CD4-positive, alpha-beta T cell treated with Interleukin-1 beta for 1 hour (primary cell): ENCODE measurements around the gene SMARCC1.

Experiments
- DNase-seq, 2 donors: peaks; one replicate each; pipeline ENCODE4 v3.0.0-alpha.2; 2020 to 2022

SMARCC1 gene

DNA sequence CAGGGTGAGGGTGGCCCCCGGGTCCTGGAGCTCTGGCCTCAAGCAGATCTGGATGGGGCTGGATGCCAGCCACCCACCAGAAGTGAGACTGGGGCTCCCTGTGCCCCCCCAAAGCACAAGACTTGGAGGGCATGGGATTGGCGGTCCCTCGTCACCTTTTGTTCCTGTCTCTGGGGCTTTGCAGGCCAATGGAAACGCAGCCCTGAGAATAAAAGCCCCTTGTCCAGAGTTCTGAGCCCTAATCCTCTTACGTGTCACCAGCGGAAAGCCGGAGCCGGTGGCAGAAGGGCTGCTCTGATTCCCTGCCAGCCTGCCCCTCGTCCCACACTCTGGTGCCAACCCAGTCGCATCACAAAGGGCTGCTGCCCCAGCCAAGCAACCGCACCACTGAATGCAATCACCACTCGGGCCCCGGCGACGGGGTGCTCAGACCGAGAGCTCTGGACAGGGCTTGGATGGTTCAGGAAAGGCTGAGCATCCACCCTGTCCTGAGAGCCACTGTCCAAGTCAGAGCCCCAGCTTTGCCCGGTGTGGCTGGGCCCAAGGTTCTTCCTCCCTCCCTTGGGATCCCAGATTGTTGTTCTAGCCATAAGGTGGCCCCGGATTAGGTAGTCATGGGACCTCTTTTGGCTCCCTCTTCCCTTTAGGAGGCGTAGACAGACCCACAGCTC is 245.3 kb downstream of the SMARCC1 start:
- DNase-seq, result no peak
